ENCODE measurements around the gene KCNA2. TPM values are rescaled to one million over a fixed set of nuclear protein-coding genes. Genes with fewer than 3 reads are reported as not detected.

Gene KCNA2
- total RNA-seq, 4 donors from 2014 or later, result 2.9 to 6.8 (median 3.5) TPM

- no peak for DNase-seq
- no peaks in the 10 kb centered on the region for H3K9me3 ChIP-seq
- no peak overlapping the region for H3K4me3 ChIP-seq (replicated peaks in 1 of 3)
- 66 to 69% methylated on average over 3 of the region's 3 CpGs for WGBS, 2 donors
- H3K36me3 ChIP-seq, result no peaks in the 10 kb centered on the region
- TF ChIP-seq POLR2A (IDR thresholded peaks at IDR 0.05), result no peak
- TF ChIP-seq, protein P1, sequence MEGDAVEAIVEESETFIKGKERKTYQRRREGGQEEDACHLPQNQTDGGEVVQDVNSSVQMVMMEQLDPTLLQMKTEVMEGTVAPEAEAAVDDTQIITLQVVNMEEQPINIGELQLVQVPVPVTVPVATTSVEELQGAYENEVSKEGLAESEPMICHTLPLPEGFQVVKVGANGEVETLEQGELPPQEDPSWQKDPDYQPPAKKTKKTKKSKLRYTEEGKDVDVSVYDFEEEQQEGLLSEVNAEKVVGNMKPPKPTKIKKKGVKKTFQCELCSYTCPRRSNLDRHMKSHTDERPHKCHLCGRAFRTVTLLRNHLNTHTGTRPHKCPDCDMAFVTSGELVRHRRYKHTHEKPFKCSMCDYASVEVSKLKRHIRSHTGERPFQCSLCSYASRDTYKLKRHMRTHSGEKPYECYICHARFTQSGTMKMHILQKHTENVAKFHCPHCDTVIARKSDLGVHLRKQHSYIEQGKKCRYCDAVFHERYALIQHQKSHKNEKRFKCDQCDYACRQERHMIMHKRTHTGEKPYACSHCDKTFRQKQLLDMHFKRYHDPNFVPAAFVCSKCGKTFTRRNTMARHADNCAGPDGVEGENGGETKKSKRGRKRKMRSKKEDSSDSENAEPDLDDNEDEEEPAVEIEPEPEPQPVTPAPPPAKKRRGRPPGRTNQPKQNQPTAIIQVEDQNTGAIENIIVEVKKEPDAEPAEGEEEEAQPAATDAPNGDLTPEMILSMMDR (IDR thresholded peaks at IDR 0.05), result no peak
- intact Hi-C loops (cut with DNase I), result no loop called here
- no peaks in the 10 kb centered on the region for H3K4me1 ChIP-seq
- H3K27ac ChIP-seq, result no peak overlapping the region
- H3K27me3 ChIP-seq, result no peaks in the 10 kb centered on the region
These were observed 61.4 kb downstream of the KCNA2 start for GRCh38 chr1:110544753-110545152.

Other genes starting within 250 kb of the KCNA2 start
- 10 to 100 TPM; 18.6 to 30.5 (median 25.8) TPM for gene SLC16A4, start 215.3 kb downstream of the KCNA2 start, total RNA-seq
- 100 to 1,000 TPM in 1 of 4 donors, 10 to 100 TPM in 3; 46.1 to 119 (median 80.2) TPM for gene LAMTOR5, start 198.7 kb downstream of the KCNA2 start, total RNA-seq
- gene PROK1, start 155.2 kb downstream of the KCNA2 start, total RNA-seq, result under 1 TPM in 1 of 4 donors, not detected in 3; 0.33 TPM
- gene KCNA10, start 87.2 kb downstream of the KCNA2 start, total RNA-seq, result not detected
- 1 to 10 TPM in 2 of 4 donors, under 1 TPM in 2; 0.59 to 3.8 (median 2.0) TPM for gene KCNA3, start 68.6 kb upstream of the KCNA2 start, total RNA-seq